Fibroblast of lung (primary cell): Measurements from ENCODE around the gene ACSM2B. TPM values are rescaled to one million over a fixed set of nuclear protein-coding genes. Genes with fewer than 3 reads are reported as not detected.
"Not testable (repeated sequence)": the region's sequence is repeated elsewhere in the genome, so short reads cannot be mapped to it uniquely, and the experiment has no call there.

Experiments used
- DNase-seq, 2 donors: peaks; one replicate each; pipeline versions ENCODE4 v3.0.0 to v3.0.0-alpha.2; 2010; ENCODE audit warnings: low read depth in 2 of 2
- H2AFZ ChIP-seq: 2 replicates; pipeline ENCODE4 v1.5.1; 2012; ENCODE audit warnings: low read length, control low read depth, inconsistent platforms
- H3K27ac ChIP-seq: 2 replicates; pipeline ENCODE4 v1.5.1; 2011; ENCODE audit warnings: low read length, control low read depth; ENCODE audit not compliant: insufficient read depth
- H3K27me3 ChIP-seq: 2 replicates; pipeline ENCODE4 v1.5.1; 2011; ENCODE audit warnings: mild to moderate bottlenecking, low read length; ENCODE audit not compliant: control insufficient read depth, insufficient read depth
- H3K36me3 ChIP-seq: 2 replicates; pipeline ENCODE4 v1.5.1; 2011; ENCODE audit warnings: low read length; ENCODE audit not compliant: control insufficient read depth, insufficient read depth
- H3K4me1 ChIP-seq: 2 replicates; pipeline ENCODE4 v1.5.1; 2011; ENCODE audit warnings: low read length; ENCODE audit not compliant: control insufficient read depth, insufficient read depth; ENCODE audit errors: extremely low read depth
- H3K4me2 ChIP-seq: 2 replicates; pipeline ENCODE4 v1.5.1; 2011; ENCODE audit warnings: low read length, control low read depth; ENCODE audit not compliant: insufficient read depth; ENCODE audit errors: extremely low read depth
- H3K4me3 ChIP-seq, 4 experiments: fragments of 200-600 bp in 1 of 4; sonication (generic) in 1 of 4; replicated peaks in 1 of 4; 2 replicates each; pipeline ENCODE4 v1.5.1; 2011 to 2016; ENCODE audit warnings: low read length in 4 of 4, low read depth in 3 of 4, mild to moderate bottlenecking in 3 of 4, control low read depth in 2 of 4, inconsistent platforms in 1 of 4, mixed read lengths in 1 of 4; ENCODE audit not compliant: insufficient read depth in 1 of 4; ENCODE audit errors: control extremely low read depth in 1 of 4
- H3K79me2 ChIP-seq: 2 replicates; pipeline ENCODE4 v1.5.1; 2012; ENCODE audit warnings: mild to moderate bottlenecking, low read length, inconsistent platforms; ENCODE audit not compliant: control insufficient read depth, insufficient read depth
- H3K9ac ChIP-seq: 2 replicates; pipeline ENCODE4 v1.5.1; 2011; ENCODE audit warnings: mild to moderate bottlenecking, low read length, control low read depth; ENCODE audit not compliant: insufficient read depth
- H3K9me3 ChIP-seq: 2 replicates; pipeline ENCODE4 v1.5.1; 2012; ENCODE audit warnings: low read depth, low read length; ENCODE audit not compliant: control insufficient read depth, insufficient read depth
- H4K20me1 ChIP-seq: 2 replicates; pipeline ENCODE4 v1.5.1; 2011; ENCODE audit warnings: low read length; ENCODE audit not compliant: control insufficient read depth, insufficient read depth; ENCODE audit errors: extremely low read depth
- CTCF ChIP-seq, 2 donors: IDR thresholded peaks in 1 of 2; conservative IDR thresholded peaks in 1 of 2; 1 replicate in 1 of 2; 2 replicates in 1 of 2; pipeline ENCODE4 v1.5.1; 2011 to 2012; ENCODE audit warnings: low read length in 2 of 2, control low read depth in 1 of 2, inconsistent platforms in 1 of 2, low read depth in 1 of 2, mild to moderate bottlenecking in 1 of 2
- EZH2 ChIP-seq: IDR thresholded peaks from 2 replicates; pipeline ENCODE4 v1.5.1; 2012; ENCODE audit warnings: low read length, control low read depth, mild to moderate bottlenecking; ENCODE audit errors: missing control alignments
- polyA plus RNA-seq, 2 donors: library from polyadenylated mRNA; depleted of rRNA in 1 of 2; stranded (reverse) in 1 of 2; unstranded in 1 of 2; fragments of >200 nt; gene quantifications; 2 replicates each; pipeline ENCODE4 v1.2.1, GENCODE V29; 2011 to 2012; ENCODE audit warnings: missing spikeins in 1 of 2
- total RNA-seq: library from RNA; depleted of rRNA; stranded (reverse); fragments of >200 nt; gene quantifications from 2 replicates; pipeline ENCODE4 v1.2.1, GENCODE V29; 2014

Gene ACSM2B
- total and polyA plus RNA-seq, 2 donors (not counting 1 experiment from before 2014, with no cell fraction given), result not detected

GRCh38 chr16:20504418-20504817 lies 71.7 kb downstream of the ACSM2B start:
- Histone ChIP-seq H3K27ac (no peak overlapping the region), H3K9me3 (no peaks in the 10 kb centered on the region), H3K79me2 (no peaks in the 10 kb centered on the region), H3K36me3 (no peaks in the 10 kb centered on the region), H4K20me1 (no peaks in the 10 kb centered on the region), H2AFZ (no peak overlapping the region), H3K4me1 (no peaks in the 10 kb centered on the region), H3K4me2 (no peak overlapping the region), H3K4me3 (no peak overlapping the region), H3K9ac (no peak overlapping the region), H3K27me3 (no peaks in the 10 kb centered on the region)
- DNase-seq, result no peak
- no peak for TF ChIP-seq CTCF (conservative IDR thresholded peaks at IDR 0.05 in 1 of 2, IDR thresholded peaks at IDR 0.05 in 1 of 2; ENCODE audit: low read depth in 1 of 2, low read length in 2 of 2)
- TF ChIP-seq EZH2, result no peak

DNA sequence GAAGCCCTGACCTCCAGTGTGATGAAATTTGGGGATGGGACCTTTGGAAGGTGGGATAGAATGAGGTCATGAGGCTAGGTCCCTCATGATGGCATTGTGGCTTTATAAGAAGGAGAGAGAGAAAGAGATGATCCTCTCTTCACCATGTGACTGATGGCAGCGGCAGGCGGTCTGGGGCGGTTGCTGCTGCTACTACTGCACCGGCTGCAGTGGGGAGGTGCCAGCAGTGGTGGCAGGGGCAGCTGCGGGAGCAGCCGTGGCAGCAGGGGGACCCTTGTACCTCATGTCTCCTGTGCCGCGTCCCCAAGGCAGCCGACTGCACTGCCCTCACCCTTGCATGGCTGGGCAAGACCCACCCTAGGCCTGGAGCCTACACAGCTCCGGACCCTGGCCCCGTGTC lies 84.7 kb downstream of the ACSM2B start:
- not testable (repeated sequence) for H3K9ac ChIP-seq, H3K4me1 ChIP-seq, H4K20me1 ChIP-seq, H3K79me2 ChIP-seq, H2AFZ ChIP-seq, H3K27ac ChIP-seq, H3K4me3 ChIP-seq, H3K36me3 ChIP-seq, H3K4me2 ChIP-seq, DNase-seq, H3K27me3 ChIP-seq, H3K9me3 ChIP-seq

GRCh38 chr16:20490994-20491393 lies 85.2 kb downstream of the ACSM2B start:
- not testable (repeated sequence) for H3K27ac ChIP-seq, H3K4me1 ChIP-seq, H4K20me1 ChIP-seq, H3K79me2 ChIP-seq, H3K9ac ChIP-seq, H3K9me3 ChIP-seq, H3K27me3 ChIP-seq, H3K4me3 ChIP-seq, H2AFZ ChIP-seq, H3K4me2 ChIP-seq, DNase-seq, H3K36me3 ChIP-seq

Other genes starting within 250 kb of the ACSM2B start
- not detected in 2 replicates for gene GP2, start 248.9 kb downstream of the ACSM2B start, total RNA-seq
- not detected in 2 replicates for gene GP2, start 248.9 kb downstream of the ACSM2B start, polyA plus RNA-seq
- gene UMOD, start 223.7 kb downstream of the ACSM2B start, total RNA-seq, result not detected in 2 replicates
- not detected in 2 replicates for gene UMOD, start 223.7 kb downstream of the ACSM2B start, polyA plus RNA-seq
- gene PDILT, start 171.6 kb downstream of the ACSM2B start, total RNA-seq, result not detected in 2 replicates
- gene PDILT, start 171.6 kb downstream of the ACSM2B start, polyA plus RNA-seq, result not detected in 2 replicates
- gene ACSM5, start 166.8 kb downstream of the ACSM2B start, total RNA-seq, result not detected in 2 replicates
- 0.10 TPM in 1 of 2 replicates, not detected in the other for gene ACSM5, start 166.8 kb downstream of the ACSM2B start, polyA plus RNA-seq
- gene ACSM2A, start 124.8 kb downstream of the ACSM2B start, total RNA-seq, result not detected in 2 replicates
- gene ACSM2A, start 124.8 kb downstream of the ACSM2B start, polyA plus RNA-seq, result not detected in 2 replicates
- gene ACSM1, start 121.3 kb upstream of the ACSM2B start, total RNA-seq, result not detected in 2 replicates
- gene ACSM1, start 121.3 kb upstream of the ACSM2B start, polyA plus RNA-seq, result not detected in 2 replicates
- gene THUMPD1, start 165.5 kb upstream of the ACSM2B start, total RNA-seq, result 54.3 and 72.9 TPM in 2 replicates
- 23.7 and 31.0 TPM in 2 replicates for gene THUMPD1, start 165.5 kb upstream of the ACSM2B start, polyA plus RNA-seq
- gene ACSM3, start 187.6 kb upstream of the ACSM2B start, total RNA-seq, result 1.3 and 2.3 TPM in 2 replicates
- gene ACSM3, start 187.6 kb upstream of the ACSM2B start, polyA plus RNA-seq, result 0.29 and 0.32 TPM in 2 replicates
- gene ERI2, start 230.1 kb upstream of the ACSM2B start, total RNA-seq, result 22.3 and 30.1 TPM in 2 replicates
- 10.5 and 14.5 TPM in 2 replicates for gene ERI2, start 230.1 kb upstream of the ACSM2B start, polyA plus RNA-seq
- gene REXO5, start 230.2 kb upstream of the ACSM2B start, total RNA-seq, result 3.1 and 9.1 TPM in 2 replicates
- gene REXO5, start 230.2 kb upstream of the ACSM2B start, polyA plus RNA-seq, result 5.6 and 8.0 TPM in 2 replicates